Kidney epithelial cell (primary cell): ENCODE data around the gene FCRL5. TPM values are rescaled to one million over a fixed set of nuclear protein-coding genes. Genes with fewer than 3 reads are reported as not detected.

Experiments
- DNase-seq: peaks from one replicate; pipeline ENCODE4 v3.0.0-alpha.2; 2010; ENCODE audit warnings: low read depth
- H3K27me3 ChIP-seq: 2 replicates; pipeline ENCODE4 v1.6.0; 2011; ENCODE audit warnings: low read length; ENCODE audit not compliant: control insufficient read depth, insufficient read depth
- H3K36me3 ChIP-seq: 2 replicates; pipeline ENCODE4 v1.5.1; 2011; ENCODE audit warnings: low read length; ENCODE audit not compliant: control insufficient read depth, insufficient read depth
- H3K4me3 ChIP-seq: 2 replicates; pipeline ENCODE4 v1.5.1; 2011; ENCODE audit warnings: low read depth, mild to moderate bottlenecking, control low read depth, low read length
- total RNA-seq: library from RNA; depleted of rRNA; stranded (reverse); fragments of >200 nt; gene quantifications from 2 replicates; pipeline ENCODE4 v1.2.3, GENCODE V29; 2015
- TF ChIP-seq, protein P1 (sequence below): IDR thresholded peaks from 2 replicates; pipeline ENCODE4 v1.5.1; 2011; ENCODE audit warnings: mild to moderate bottlenecking, moderate library complexity, low read length, control low read depth, inconsistent platforms; ENCODE audit not compliant: insufficient read depth, poor library complexity, severe bottlenecking

FCRL5 gene
- total RNA-seq, 1 donor from 2014 or later = not detected

DNA sequence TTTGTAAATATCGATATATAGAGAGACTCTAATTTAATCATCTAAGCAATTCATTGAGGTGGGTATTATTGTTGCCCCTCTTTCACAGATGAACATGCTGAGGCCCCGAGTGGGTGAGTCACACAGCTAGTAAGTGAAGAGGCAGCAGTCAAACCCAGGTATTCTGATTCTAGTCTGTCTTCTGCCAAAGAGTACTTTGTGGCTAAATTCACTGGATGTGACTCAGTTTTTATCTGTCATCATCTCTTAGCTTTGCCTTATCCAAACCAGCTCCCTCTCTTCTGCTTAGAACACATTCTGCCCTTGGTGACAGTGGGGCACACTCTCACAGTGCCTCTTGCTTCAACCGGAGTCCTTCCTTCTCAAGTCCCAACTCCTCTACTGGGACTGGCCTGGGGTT lies 11.5 kb downstream of the FCRL5 start:
- no peak for DNase-seq
- no peak overlapping the region for H3K4me3 ChIP-seq
- TF ChIP-seq, protein P1, sequence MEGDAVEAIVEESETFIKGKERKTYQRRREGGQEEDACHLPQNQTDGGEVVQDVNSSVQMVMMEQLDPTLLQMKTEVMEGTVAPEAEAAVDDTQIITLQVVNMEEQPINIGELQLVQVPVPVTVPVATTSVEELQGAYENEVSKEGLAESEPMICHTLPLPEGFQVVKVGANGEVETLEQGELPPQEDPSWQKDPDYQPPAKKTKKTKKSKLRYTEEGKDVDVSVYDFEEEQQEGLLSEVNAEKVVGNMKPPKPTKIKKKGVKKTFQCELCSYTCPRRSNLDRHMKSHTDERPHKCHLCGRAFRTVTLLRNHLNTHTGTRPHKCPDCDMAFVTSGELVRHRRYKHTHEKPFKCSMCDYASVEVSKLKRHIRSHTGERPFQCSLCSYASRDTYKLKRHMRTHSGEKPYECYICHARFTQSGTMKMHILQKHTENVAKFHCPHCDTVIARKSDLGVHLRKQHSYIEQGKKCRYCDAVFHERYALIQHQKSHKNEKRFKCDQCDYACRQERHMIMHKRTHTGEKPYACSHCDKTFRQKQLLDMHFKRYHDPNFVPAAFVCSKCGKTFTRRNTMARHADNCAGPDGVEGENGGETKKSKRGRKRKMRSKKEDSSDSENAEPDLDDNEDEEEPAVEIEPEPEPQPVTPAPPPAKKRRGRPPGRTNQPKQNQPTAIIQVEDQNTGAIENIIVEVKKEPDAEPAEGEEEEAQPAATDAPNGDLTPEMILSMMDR = no peak
- no peaks in the 10 kb centered on the region for H3K36me3 ChIP-seq
- H3K27me3 ChIP-seq = no peaks in the 10 kb centered on the region

DNA sequence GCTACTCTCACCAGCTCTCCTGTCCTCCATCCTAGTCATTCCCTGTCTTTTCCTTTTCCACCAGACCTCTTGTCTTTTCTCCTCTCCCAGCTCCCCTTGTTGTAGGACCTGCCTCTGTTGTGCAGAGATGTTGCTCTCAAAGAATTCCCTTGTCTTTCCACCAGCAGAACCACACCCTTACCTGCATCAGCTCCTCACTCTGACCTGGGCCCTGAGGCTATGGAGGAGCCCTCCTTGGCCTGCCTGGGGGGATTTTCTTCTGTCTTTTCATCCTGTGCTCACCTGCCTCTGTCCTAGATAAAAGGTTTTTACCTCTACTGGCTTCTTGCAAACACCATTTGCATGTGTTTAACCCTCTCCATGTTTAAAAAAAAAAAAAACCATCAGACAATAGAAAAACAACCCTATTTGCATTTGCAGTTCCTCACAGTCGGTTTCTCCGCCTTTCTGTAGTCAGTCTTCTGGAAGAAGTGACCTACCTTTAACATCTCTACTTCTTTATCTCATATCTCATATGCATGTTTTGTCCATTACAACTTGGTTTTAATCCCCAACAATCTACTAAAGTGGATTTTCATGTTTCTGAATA lies 12.1 kb downstream of the FCRL5 start:
- Histone ChIP-seq H3K4me3 (no peak overlapping the region), H3K36me3 (no peaks in the 10 kb centered on the region), H3K27me3 (no peaks in the 10 kb centered on the region)
- TF ChIP-seq, protein P1 = no peak
- no peak for DNase-seq

DNA sequence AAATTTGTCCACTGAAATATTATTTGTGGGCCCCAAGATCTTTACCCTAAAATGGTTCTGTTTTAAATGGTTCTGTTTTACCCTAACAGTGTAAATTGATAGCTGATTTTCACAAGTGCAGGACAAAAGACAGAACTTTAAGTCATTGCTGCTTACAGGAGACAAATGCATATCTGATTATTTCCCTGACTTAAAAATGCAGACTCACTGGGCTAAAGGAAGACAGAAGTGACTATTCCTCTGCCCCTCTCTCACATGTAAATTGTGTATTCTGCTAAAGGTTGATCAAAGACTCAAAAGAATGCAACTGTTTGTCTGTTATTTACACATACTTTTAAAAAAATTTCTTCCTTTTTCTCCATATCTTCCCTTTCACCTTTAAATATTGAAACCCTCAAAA lies 12.7 kb downstream of the FCRL5 start:
- no peaks in the 10 kb centered on the region for H3K36me3 ChIP-seq
- H3K27me3 ChIP-seq = no peaks in the 10 kb centered on the region
- TF ChIP-seq, protein P1 = no peak
- DNase-seq = no peak
- H3K4me3 ChIP-seq = no peak overlapping the region

GRCh38 chr1:157532569-157532968 lies 19.7 kb downstream of the FCRL5 start:
- H3K4me3 ChIP-seq = no peak overlapping the region
- no peak for DNase-seq
- TF ChIP-seq, protein P1 = no peak
- H3K27me3 ChIP-seq = no peaks in the 10 kb centered on the region
- no peaks in the 10 kb centered on the region for H3K36me3 ChIP-seq

DNA sequence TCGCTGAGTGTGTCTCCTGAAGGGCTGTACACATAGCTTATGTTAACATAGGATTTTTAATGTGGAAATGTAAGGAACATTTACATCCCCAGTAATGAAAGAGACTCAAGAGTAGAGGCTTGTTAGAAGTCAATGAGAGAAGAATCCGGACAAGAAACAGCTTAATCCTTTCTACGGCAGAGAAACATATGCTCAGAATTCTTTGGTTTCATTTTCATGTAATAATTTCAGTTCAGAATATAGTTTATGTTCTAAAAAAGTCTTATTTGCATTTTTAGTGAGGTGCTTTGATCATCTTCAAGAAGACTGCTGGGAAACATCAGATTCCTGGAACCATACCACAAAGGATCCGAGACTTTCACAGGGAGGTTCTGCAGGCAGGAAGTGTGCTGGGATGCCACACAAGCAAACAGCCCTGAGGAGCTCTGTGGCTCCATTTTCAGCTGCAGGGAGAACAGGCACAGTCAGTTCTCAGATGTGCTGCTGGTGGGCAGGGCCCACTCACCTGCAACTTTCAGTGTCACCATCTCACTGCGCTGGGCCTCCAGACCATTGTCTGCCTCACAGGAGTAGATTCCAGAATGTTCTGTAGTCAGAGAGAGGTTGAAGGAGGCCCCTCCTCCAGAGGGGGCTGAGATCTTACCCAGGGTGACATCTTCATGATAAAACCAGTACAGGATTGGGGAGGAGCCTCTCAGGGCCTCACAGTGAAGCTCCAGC lies 28.4 kb downstream of the FCRL5 start:
- Histone ChIP-seq H3K36me3 (no peaks in the 10 kb centered on the region), H3K27me3 (no peaks in the 10 kb centered on the region), H3K4me3 (no peak overlapping the region)
- no peak for DNase-seq
- TF ChIP-seq, protein P1 = no peak
